Measurements from ENCODE around the gene RBCK1.

RBCK1 gene

GRCh38 chr20:415820-416322 is 7.8 kb downstream of the RBCK1 start:
- TF ChIP-seq CTCF (IDR thresholded peaks at IDR 0.05; ENCODE audit: low read depth, low read length), result no peak
- Histone ChIP-seq H3K36me3 (no peaks in the 10 kb centered on the region), H3K9me3 (no peaks in the 10 kb centered on the region), H3K27me3 (no peaks in the 10 kb centered on the region), H3K4me1 (no peaks in the 10 kb centered on the region), H3K4me3 (ENCODE audit: low read depth, low read length) (no peak overlapping the region)
- no peak for DNase-seq

- no peak overlapping the region for H3K4me3 ChIP-seq (ENCODE audit: low read depth, low read length)
- no peak for TF ChIP-seq CTCF (IDR thresholded peaks at IDR 0.05; ENCODE audit: low read depth, low read length)
- H3K27me3 ChIP-seq, result no peaks in the 10 kb centered on the region
- DNase-seq, result no peak
- H3K9me3 ChIP-seq, result no peaks in the 10 kb centered on the region
- no peaks in the 10 kb centered on the region for H3K4me1 ChIP-seq
- no peaks in the 10 kb centered on the region for H3K36me3 ChIP-seq
Measured at GRCh38 chr20:416950-417800, 9.1 kb downstream of the RBCK1 start.

- no peak for DNase-seq
- no peak overlapping the region for H3K4me3 ChIP-seq (ENCODE audit: low read depth, low read length)
- H3K27me3 ChIP-seq, result no peaks in the 10 kb centered on the region
- H3K4me1 ChIP-seq, result no peaks in the 10 kb centered on the region
- no peaks in the 10 kb centered on the region for H3K9me3 ChIP-seq
- no peak for TF ChIP-seq CTCF (IDR thresholded peaks at IDR 0.05; ENCODE audit: low read depth, low read length)
- H3K36me3 ChIP-seq, result no peaks in the 10 kb centered on the region
Measured at GRCh38 chr20:417801-418342, 9.8 kb downstream of the RBCK1 start.

- Histone ChIP-seq H3K27me3 (no peaks in the 10 kb centered on the region), H3K4me3 (ENCODE audit: low read depth, low read length) (no peak overlapping the region), H3K4me1 (no peaks in the 10 kb centered on the region), H3K36me3 (no peaks in the 10 kb centered on the region), H3K9me3 (no peaks in the 10 kb centered on the region)
- no peak for TF ChIP-seq CTCF (IDR thresholded peaks at IDR 0.05; ENCODE audit: low read depth, low read length)
- DNase-seq, result no peak
Measured at GRCh38 chr20:418858-419365, 10.8 kb downstream of the RBCK1 start.

- no peak for DNase-seq
- Histone ChIP-seq H3K36me3 (no peaks in the 10 kb centered on the region), H3K9me3 (no peaks in the 10 kb centered on the region), H3K4me3 (ENCODE audit: low read depth, low read length) (no peak overlapping the region), H3K27me3 (no peaks in the 10 kb centered on the region), H3K4me1 (no peaks in the 10 kb centered on the region)
- no peak for TF ChIP-seq CTCF (IDR thresholded peaks at IDR 0.05; ENCODE audit: low read depth, low read length)
Measured at GRCh38 chr20:419556-420165, 11.6 kb downstream of the RBCK1 start.
